ENCODE data around the gene DHRS13. TPM values are rescaled to one million over a fixed set of nuclear protein-coding genes. Genes with fewer than 3 reads are reported as not detected.
A peak's percentile ranks its signal among the peaks of the same experiment; 100 is the strongest.

DHRS13 gene
- total and polyA plus RNA-seq, 2 donors (not counting 3 experiments of a cell fraction or from before 2014, with no cell fraction given) = 7.2 to 9.3 TPM

DNA sequence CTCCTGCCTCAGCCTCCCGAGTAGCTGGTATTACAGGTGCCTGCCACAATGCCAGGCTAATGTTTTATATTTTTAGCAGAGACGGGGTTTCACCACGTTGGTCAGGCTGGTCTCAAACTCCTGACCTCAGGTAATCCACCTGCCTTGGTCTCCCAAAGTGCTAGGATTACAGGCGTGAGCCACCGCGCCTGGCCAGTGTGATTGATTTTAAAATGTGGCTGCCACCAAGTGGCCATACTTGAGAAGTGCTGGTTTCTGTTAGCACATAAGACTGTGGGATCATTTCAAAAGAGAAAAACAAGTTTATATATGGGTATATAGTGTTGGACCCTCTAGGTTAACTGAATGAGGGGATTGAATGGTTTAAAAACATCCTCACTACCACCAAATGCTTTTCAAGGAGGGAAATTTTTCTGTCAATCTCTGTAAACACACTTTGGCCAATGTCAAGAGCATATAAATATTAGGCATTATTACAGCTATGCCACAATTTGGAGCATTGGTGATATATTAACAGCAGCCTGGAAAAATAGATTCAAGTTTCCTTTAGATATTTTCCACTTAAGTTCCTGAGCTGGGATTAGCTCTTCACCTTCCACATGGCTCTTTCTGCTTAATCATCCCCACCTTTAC is 13.5 kb upstream of the DHRS13 start:
- TF ChIP-seq MYC (IDR thresholded peaks at IDR 0.05; ENCODE audit: low read depth, low read length) = no peak
- TF ChIP-seq MAX (IDR thresholded peaks at IDR 0.05; ENCODE audit: insufficient read depth, insufficient read length) = no peak
- peak; percentile 46 for TF ChIP-seq CTCF (IDR thresholded peaks at IDR 0.05; ENCODE audit: extremely low read depth in 1 of 2, insufficient read depth in 1 of 2, low read depth in 1 of 2, low read length in 2 of 2)
- no peak overlapping the region for H3K27ac ChIP-seq (ENCODE audit: insufficient read depth, low read depth, low read length)
- no peak overlapping the region for H2AFZ ChIP-seq (ENCODE audit: low read depth, low read length)
- no peaks in the 10 kb centered on the region for H3K9me1 ChIP-seq (replicated peaks; ENCODE audit: control insufficient read depth, extremely low read depth, insufficient read depth, low read length)
- no TSS peak for BruUV-seq (replicated peaks)
- FAIRE-seq (peak; percentile 75), DNase-seq (ENCODE audit: low read depth, low spot score) (peak; percentile 50)
- no peak overlapping the region for H3K9ac ChIP-seq (replicated peaks; ENCODE audit: extremely low read depth, insufficient read depth, low read length)
- dilution Hi-C loops (cut with MboI; ENCODE audit: extremely low pct_ligation_motif_present, low sequenced_read_pairs) = no loop called here
- POLR2A ChIA-PET = no interaction called here
- no peaks in the 10 kb centered on the region for H3K27me3 ChIP-seq (ENCODE audit: control insufficient read depth in 2 of 2, insufficient read depth in 2 of 2, low read length in 2 of 2)
- intact Hi-C loops (cut with micrococcal nuclease) = loop anchor here (1.0 kb wide), 3 partner anchors 68 to 190 kb away; partner anchors contain the start of gene TLCD1
- peaks cover 13% of the 10 kb centered on the region for H3K4me1 ChIP-seq (ENCODE audit: control insufficient read depth, extremely low read depth, insufficient read depth, low read length)
- H3K4me2 ChIP-seq (ENCODE audit: insufficient read depth, low read length) = no peak overlapping the region
- no peaks in the 10 kb centered on the region for H3K9me3 ChIP-seq (replicated peaks; ENCODE audit: control insufficient read depth, insufficient read depth, low read length)
- no peaks in the 10 kb centered on the region for H4K20me1 ChIP-seq (replicated peaks; ENCODE audit: control insufficient read depth, extremely low read depth, insufficient read depth, low read length)
- no peak overlapping the region for H3K4me3 ChIP-seq (replicated peaks in 1 of 3; ENCODE audit: insufficient read depth in 1 of 3, low read depth in 1 of 3, low read length in 3 of 3)
- peaks cover 26 to 53% of the 10 kb centered on the region in 2 experiments for H3K36me3 ChIP-seq (ENCODE audit: control insufficient read depth in 2 of 2, extremely low read depth in 1 of 2, insufficient read depth in 2 of 2, low read length in 2 of 2)
- no peaks in the 10 kb centered on the region for H3K79me2 ChIP-seq (ENCODE audit: control insufficient read depth, insufficient read depth, low read length)
- CTCF ChIA-PET = interaction anchor here (0.6 to 5.1 kb wide), 21 partner anchors 9 to 208 kb away, joined by 3 to 58 read pairs (median 4); partner anchors contain the start of genes FAM222B, NEK8 and TLCD1

- Histone ChIP-seq H3K9me3 (replicated peaks; ENCODE audit: control insufficient read depth, insufficient read depth, low read length) (no peaks in the 10 kb centered on the region), H3K79me2 (ENCODE audit: control insufficient read depth, insufficient read depth, low read length) (no peaks in the 10 kb centered on the region), H3K9me1 (replicated peaks; ENCODE audit: control insufficient read depth, extremely low read depth, insufficient read depth, low read length) (no peaks in the 10 kb centered on the region), H4K20me1 (replicated peaks; ENCODE audit: control insufficient read depth, extremely low read depth, insufficient read depth, low read length) (no peaks in the 10 kb centered on the region), H3K36me3 (ENCODE audit: control insufficient read depth in 2 of 2, extremely low read depth in 1 of 2, insufficient read depth in 2 of 2, low read length in 2 of 2) (peaks cover 33 to 61% of the 10 kb centered on the region in 2 experiments), H3K27ac (ENCODE audit: insufficient read depth, low read depth, low read length) (no peak overlapping the region), H2AFZ (ENCODE audit: low read depth, low read length) (no peak overlapping the region), H3K9ac (replicated peaks; ENCODE audit: extremely low read depth, insufficient read depth, low read length) (no peak overlapping the region), H3K4me1 (ENCODE audit: control insufficient read depth, extremely low read depth, insufficient read depth, low read length) (peaks cover 21% of the 10 kb centered on the region), H3K27me3 (ENCODE audit: control insufficient read depth in 2 of 2, insufficient read depth in 2 of 2, low read length in 2 of 2) (no peaks in the 10 kb centered on the region), H3K4me3 (replicated peaks in 1 of 3; ENCODE audit: insufficient read depth in 1 of 3, low read depth in 1 of 3, low read length in 3 of 3) (no peak overlapping the region), H3K4me2 (ENCODE audit: insufficient read depth, low read length) (no peak overlapping the region)
- DNase-seq (ENCODE audit: low read depth, low spot score) (no peak), FAIRE-seq (no peak)
- intact Hi-C loops (cut with micrococcal nuclease) (loop anchor here (1.0 kb wide), 1 partner anchor 40 kb away; no protein-coding TSS in a partner anchor), dilution Hi-C loops (cut with MboI; ENCODE audit: extremely low pct_ligation_motif_present, low sequenced_read_pairs) (no loop called here)
- POLR2A ChIA-PET = interaction anchor here (0.6 to 0.7 kb wide), 2 partner anchors 17 to 190 kb away, joined by 3 read pairs; no protein-coding TSS in a partner anchor
- BruUV-seq (replicated peaks) = TSS peak; percentile 29
- TF ChIP-seq GATA2 (IDR thresholded peaks at IDR 0.05; ENCODE audit: insufficient read depth, insufficient read length, low read depth, low read length) = no peak
- no peak for TF ChIP-seq CTCF (IDR thresholded peaks at IDR 0.05; ENCODE audit: extremely low read depth in 1 of 2, insufficient read depth in 1 of 2, low read depth in 1 of 2, low read length in 2 of 2)
- TF ChIP-seq POLR2A (IDR thresholded peaks at IDR 0.05; ENCODE audit: low read depth, low read length) = no peak
- TF ChIP-seq MYC (IDR thresholded peaks at IDR 0.05; ENCODE audit: low read depth, low read length) = no peak
- no peak for TF ChIP-seq EZH2 (IDR thresholded peaks at IDR 0.05; ENCODE audit: borderline replicate concordance, low read depth, low read length, severe bottlenecking)
- no peak for TF ChIP-seq MAX (IDR thresholded peaks at IDR 0.05; ENCODE audit: insufficient read depth, insufficient read length)
- TF ChIP-seq POLR2AphosphoS5 (IDR thresholded peaks at IDR 0.05; ENCODE audit: insufficient read depth, low read depth, low read length) = no peak
- TF ChIP-seq FOS (IDR thresholded peaks at IDR 0.05; ENCODE audit: borderline replicate concordance, insufficient read depth, low read length) = no peak
- TF ChIP-seq JUN (IDR thresholded peaks at IDR 0.05; ENCODE audit: borderline replicate concordance, insufficient read depth, insufficient read length, low read depth) = no peak
- CTCF ChIA-PET = interaction anchor here (0.7 to 7.3 kb wide), 23 partner anchors 10 to 193 kb away, joined by 3 to 62 read pairs (median 3); partner anchors contain the start of genes DHRS13, FAM222B, FLOT2 and PHF12
Measured at GRCh38 chr17:28912938-28913333, 10.1 kb upstream of the DHRS13 start.

Measured in endothelial cell of umbilical vein (primary cell).